GM12878 (cell line): Measurements from ENCODE around the gene CA11. TPM values are rescaled to one million over a fixed set of nuclear protein-coding genes. Genes with fewer than 3 reads are reported as not detected.

Source experiments
- ATAC-seq: fragments of 200-7000 bp; cut with Tn5 transposase; 3 replicates; pipeline ENCODE4 v1.9.1; 2020; ENCODE audit warnings: mild to moderate bottlenecking, moderate library complexity
- BruUV-seq: library from RNA; stranded (reverse); fragments of 400-500 nt; replicated peaks from 2 replicates; lab custom pipeline; 2021; lab: Mats Ljungman, UMichigan
- CTCF ChIA-PET: fragments of 300-600 bp; sonication (Branson Sonifier 250); formaldehyde crosslinking; extraction: SDS; loops from one replicate; lab custom pipeline; 2021; ENCODE audit warnings: inconsistent platforms; lab: Yijun Ruan, JAX
- POLR2A ChIA-PET: fragments of 350-600 bp; formaldehyde crosslinking; extraction: SDS; loops from one replicate; lab custom pipeline; 2021; ENCODE audit warnings: inconsistent platforms; lab: Charles Lee
- RAD21 ChIA-PET: fragments of 300-600 bp; sonication (Branson Sonifier 250); formaldehyde crosslinking; loops from one replicate; lab custom pipeline; 2023; ENCODE audit warnings: antibody characterized with exemption; ENCODE audit not compliant: unreplicated experiment; lab: Charles Lee
- SMC1A ChIA-PET: fragments of 300-600 bp; sonication (Branson Sonifier 250); formaldehyde crosslinking; loops from one replicate; lab custom pipeline; 2023; ENCODE audit not compliant: unreplicated experiment, uncharacterized antibody; lab: Charles Lee
- DNase-seq: peaks from one replicate; pipeline ENCODE4 v3.0.0-alpha.2; 2011; ENCODE audit warnings: low read depth, low spot score
- FAIRE-seq: peaks from 3 replicates; lab custom pipeline; 2011; peaks lifted over from hg19 to GRCh38; lab: Jason Lieb, UNC
- H2AFZ ChIP-seq: 2 replicates; pipeline ENCODE4 v1.6.0; 2011; ENCODE audit warnings: low read depth, low read length, control low read depth; ENCODE audit not compliant: control insufficient read depth
- H3K27ac ChIP-seq: 2 replicates; pipeline ENCODE4 v1.5.1; 2011; ENCODE audit warnings: control low read depth; ENCODE audit not compliant: control insufficient read depth, insufficient read depth
- H3K27me3 ChIP-seq, 2 experiments: replicated peaks in 1 of 2; 2 replicates each; pipeline versions ENCODE4 v1.6.0 to v1.6.1; 2011; ENCODE audit warnings: low read length in 1 of 2; ENCODE audit not compliant: control insufficient read depth in 2 of 2, insufficient read depth in 2 of 2
- H3K36me3 ChIP-seq, 2 experiments: 2 replicates each; pipeline ENCODE4 v1.5.1; 2011; ENCODE audit warnings: low read length in 1 of 2; ENCODE audit not compliant: control insufficient read depth in 2 of 2, insufficient read depth in 2 of 2
- H3K4me1 ChIP-seq: 2 replicates; pipeline ENCODE4 v1.6.1; 2011; ENCODE audit warnings: mild to moderate bottlenecking, low read length, moderate library complexity, mixed read lengths; ENCODE audit not compliant: control insufficient read depth, insufficient read depth
- H3K4me2 ChIP-seq: 2 replicates; pipeline ENCODE4 v1.6.0; 2011; ENCODE audit warnings: control low read depth; ENCODE audit not compliant: control insufficient read depth, insufficient read depth
- H3K4me3 ChIP-seq: fragments of 200-600 bp; sonication (generic); 2 replicates; pipeline ENCODE4 v1.5.1; 2016
- H3K79me2 ChIP-seq: 2 replicates; pipeline ENCODE4 v1.6.0; 2011; ENCODE audit warnings: low read length; ENCODE audit not compliant: control insufficient read depth, insufficient read depth
- H3K9ac ChIP-seq: 2 replicates; pipeline ENCODE4 v1.8.0; 2011; ENCODE audit warnings: low read length, control low read depth, mixed read lengths; ENCODE audit not compliant: control insufficient read depth, insufficient read depth
- H3K9me3 ChIP-seq: replicated peaks from 3 replicates; pipeline ENCODE4 v1.5.1; 2011; ENCODE audit warnings: mild to moderate bottlenecking, low read length; ENCODE audit not compliant: control insufficient read depth, insufficient read depth
- H4K20me1 ChIP-seq: 2 replicates; pipeline ENCODE4 v1.6.0; 2011; ENCODE audit not compliant: control insufficient read depth, insufficient read depth
- CREM ChIP-seq: IDR thresholded peaks from 2 replicates; pipeline ENCODE4 v1.6.1; 2014; ENCODE audit warnings: antibody characterized with exemption, low read depth
- ETV6 ChIP-seq, 2 experiments: fragments of 450-650 bp in 1 of 2; IDR thresholded peaks in 1 of 2; conservative IDR thresholded peaks in 1 of 2; 2 replicates each; pipeline ENCODE4 v1.6.1; 2014; ENCODE audit warnings: antibody characterized with exemption in 1 of 2, borderline replicate concordance in 1 of 2, low read depth in 1 of 2, mild to moderate bottlenecking in 1 of 2, moderate library complexity in 1 of 2
- HDAC2 ChIP-seq: fragments of 200-600 bp; sonication (generic); IDR thresholded peaks from 2 replicates; pipeline ENCODE4 v1.6.1; 2017
- JUND ChIP-seq: IDR thresholded peaks from 2 replicates; pipeline ENCODE4 v1.6.1; 2012; ENCODE audit warnings: low read depth, mild to moderate bottlenecking, low read length, improper control_type of control experiment, moderate library complexity
- KDM1A ChIP-seq: fragments of 200-600 bp; sonication (generic); IDR thresholded peaks from 2 replicates; pipeline ENCODE4 v1.6.1; 2016; ENCODE audit warnings: borderline replicate concordance
- MAX ChIP-seq: IDR thresholded peaks from 2 replicates; pipeline ENCODE4 v1.6.1; 2012; ENCODE audit warnings: low read depth, low read length, improper control_type of control experiment
- MLLT1 ChIP-seq: fragments of 450-650 bp; IDR thresholded peaks from 2 replicates; pipeline ENCODE4 v1.6.1; 2016; ENCODE audit warnings: mild to moderate bottlenecking
- NKRF ChIP-seq: fragments of 450-650 bp; conservative IDR thresholded peaks from 2 replicates; pipeline ENCODE4 v1.6.1; 2017; ENCODE audit warnings: mild to moderate bottlenecking, moderate library complexity
- POLR2AphosphoS5 ChIP-seq: IDR thresholded peaks from 2 replicates; pipeline ENCODE4 v1.6.1; 2011; ENCODE audit warnings: mild to moderate bottlenecking, low read length, inconsistent platforms
- RAD51 ChIP-seq: fragments of 450-650 bp; IDR thresholded peaks from 2 replicates; pipeline ENCODE4 v1.6.1; 2016; ENCODE audit warnings: moderate library complexity, mild to moderate bottlenecking, inconsistent platforms
- TCF7 ChIP-seq: IDR thresholded peaks from 2 replicates; pipeline ENCODE4 v1.6.1; 2014; ENCODE audit warnings: antibody characterized with exemption, borderline replicate concordance
- ZNF384 ChIP-seq: IDR thresholded peaks from 2 replicates; pipeline ENCODE4 v1.6.1; 2012; ENCODE audit warnings: low read depth, mild to moderate bottlenecking, low read length, improper control_type of control experiment, borderline replicate concordance
- WGBS: methylation state at CpG from one replicate; pipeline ENCODE4 v1.1.6; 2016; ENCODE audit warnings: low lambda C conversion rate; ENCODE audit not compliant: insufficient replicate concordance, insufficient coverage; ENCODE audit errors: missing lambda C conversion rate; 5-methylcytosine and 5-hydroxymethylcytosine counted together
- in situ Hi-C: fragments of 300-500 bp; cut with MboI; formaldehyde crosslinking; loops from 9 replicates; pipeline ENCODE4 v1.14.3; 2018; ENCODE audit warnings: mixed read lengths
- intact Hi-C: fragments of 100-400 bp; cut with micrococcal nuclease; formaldehyde crosslinking; loops from one replicate; pipeline ENCODE4 v1.14.2; 2022; ENCODE audit not compliant: unreplicated experiment
- polyA plus RNA-seq, 11 experiments: library from polyadenylated mRNA; depleted of rRNA in 4 of 11; unstranded in 6 of 11; stranded (reverse) in 5 of 11; fragments of >200 nt; fragmentation: Nextera tagmentation in 4 of 11; fragmentation: Illumina TruSeq in 1 of 11; extraction: Ambion mirVana in 4 of 11; extraction: Trizol in 1 of 11; gene quantifications; 1 replicate in 1 of 11; 2 replicates in 10 of 11; pipeline versions ENCODE4 v1.2.1 to v1.2.3, GENCODE V29; 2011 to 2016; ENCODE audit warnings: inconsistent platforms in 2 of 11, missing spikeins in 2 of 11, low read depth in 1 of 11
- total RNA-seq, 4 experiments: library from RNA; depleted of rRNA in 3 of 4; stranded (reverse); fragments of >200 nt in 3 of 4; fragmentation: Illumina TruSeq in 1 of 4; extraction: Trizol in 1 of 4; gene quantifications; 2 replicates each; pipeline versions ENCODE4 v1.2.1 to v1.2.3, GENCODE V29; 2013 to 2021

The CA11 gene
- total and polyA plus RNA-seq, 10 of the 15 experiments (the other 5 are each of a cell fraction or from before 2014, with no cell fraction given): 1.7 to 7.5 (median 2.4) TPM

- no peak overlapping the region for H3K4me2 ChIP-seq
- intact Hi-C loops (no loop called here), in situ Hi-C loops (loop anchor here (25.0 kb wide), 1 partner anchor 1258 kb away; the partner anchor contains the start of genes AKT1S1, IL4I1 and TBC1D17)
- peaks cover 16% of the 10 kb centered on the region for H3K4me1 ChIP-seq
- H3K4me3 ChIP-seq: no peak overlapping the region
- H4K20me1 ChIP-seq: no peaks in the 10 kb centered on the region
- H3K9me3 ChIP-seq: no peaks in the 10 kb centered on the region
- FAIRE-seq (no peak), DNase-seq (no peak), ATAC-seq (no peak)
- peaks cover 7% of the 10 kb centered on the region for H3K79me2 ChIP-seq
- no peaks in the 10 kb centered on the region for H3K27me3 ChIP-seq
- ChIA-PET CTCF (no interaction called here), POLR2A (interaction anchor here (0.7 kb wide), 1 partner anchor 348 kb away, joined by 4 read pairs; no protein-coding TSS in a partner anchor), SMC1A (no interaction called here), RAD21 (no interaction called here)
- no peak overlapping the region for H3K9ac ChIP-seq
- peaks cover 4 to 8% of the 10 kb centered on the region in 2 experiments; a peak in 3 of 4 replicates for H3K36me3 ChIP-seq
- WGBS: 96% methylated on average over 22 of the region's 22 CpGs
- no peak overlapping the region for H2AFZ ChIP-seq
- TF ChIP-seq NKRF: no peak
- TF ChIP-seq RAD51: no peak
- no peak for TF ChIP-seq ZNF384
- no peak for TF ChIP-seq POLR2AphosphoS5
- no peak for TF ChIP-seq ETV6 (conservative IDR thresholded peaks at IDR 0.05 in 1 of 2, IDR thresholded peaks at IDR 0.05 in 1 of 2; ENCODE audit: borderline replicate concordance in 1 of 2, low read depth in 1 of 2)
- TF ChIP-seq TCF7: no peak
- no peak for TF ChIP-seq MLLT1
- TF ChIP-seq MAX: no peak
- no peak for TF ChIP-seq HDAC2
- TF ChIP-seq JUND: no peak
- no peak for TF ChIP-seq KDM1A
- no peak for TF ChIP-seq CREM
- no TSS peak for BruUV-seq
- H3K27ac ChIP-seq: no peak overlapping the region
Observed at GRCh38 chr19:48629297-48629598, 16.7 kb downstream of the CA11 start.
